H1 (cell line): ENCODE results near the gene SASS6.

Experiments used
- CEBPB ChIP-seq: IDR thresholded peaks from 2 replicates; pipeline ENCODE4 v1.6.1; 2012; ENCODE audit warnings: low read depth, low read length
- CTCF ChIP-seq, 3 experiments: IDR thresholded peaks; 1 replicate in 2 of 3; 2 replicates in 1 of 3; pipeline versions ENCODE4 v1.5.1 to v1.6.1; 2011; ENCODE audit warnings: low read length in 3 of 3, mild to moderate bottlenecking in 3 of 3, inconsistent platforms in 2 of 3, low read depth in 1 of 3, moderate library complexity in 1 of 3; ENCODE audit not compliant: insufficient read depth in 1 of 3; ENCODE audit errors: control extremely low read depth in 1 of 3
- EP300 ChIP-seq, 2 experiments: IDR thresholded peaks; 1 replicate in 1 of 2; 2 replicates in 1 of 2; pipeline ENCODE4 v1.6.1; 2011 to 2012; ENCODE audit warnings: low read depth in 2 of 2, low read length in 2 of 2, mild to moderate bottlenecking in 2 of 2, borderline replicate concordance in 1 of 2, inconsistent platforms in 1 of 2, moderate library complexity in 1 of 2
- JUN ChIP-seq: IDR thresholded peaks from 2 replicates; pipeline ENCODE4 v1.6.1; 2011; ENCODE audit warnings: low read depth, mild to moderate bottlenecking, improper control_type of control experiment, low read length
- MAX ChIP-seq: IDR thresholded peaks from 2 replicates; pipeline ENCODE4 v1.6.1; 2012; ENCODE audit warnings: inconsistent platforms
- NRF1 ChIP-seq: IDR thresholded peaks from 2 replicates; pipeline ENCODE4 v1.6.1; 2011; ENCODE audit warnings: mild to moderate bottlenecking, low read depth, low read length, improper control_type of control experiment
- PHF8 ChIP-seq: fragments of 200-600 bp; sonication (generic); conservative IDR thresholded peaks from 2 replicates; pipeline ENCODE4 v1.7.1; 2012; ENCODE audit warnings: low read depth, mild to moderate bottlenecking, inconsistent platforms, low read length, moderate library complexity
- POLR2A ChIP-seq, 2 experiments: IDR thresholded peaks; 1 replicate in 1 of 2; 2 replicates in 1 of 2; pipeline ENCODE4 v1.6.1; 2011; ENCODE audit warnings: low read depth in 2 of 2, low read length in 2 of 2, mild to moderate bottlenecking in 2 of 2; ENCODE audit errors: control extremely low read depth in 1 of 2
- POLR2AphosphoS5 ChIP-seq: IDR thresholded peaks from 2 replicates; pipeline ENCODE4 v1.6.1; 2011; ENCODE audit warnings: low read depth, low read length
- SIN3A ChIP-seq, 2 experiments: IDR thresholded peaks in 1 of 2; conservative IDR thresholded peaks in 1 of 2; 2 replicates each; pipeline ENCODE4 v1.6.1; 2011 to 2012; ENCODE audit warnings: low read length in 2 of 2, improper control_type of control experiment in 1 of 2, low read depth in 1 of 2, mild to moderate bottlenecking in 1 of 2
- TF ChIP-seq, protein P1 (sequence below): IDR thresholded peaks from 2 replicates; pipeline ENCODE4 v1.6.1; 2012; ENCODE audit warnings: low read length, inconsistent platforms
- TF ChIP-seq, protein P2 (sequence below): IDR thresholded peaks from 2 replicates; pipeline ENCODE4 v1.6.1; 2011; ENCODE audit warnings: low read depth, mild to moderate bottlenecking, low read length; ENCODE audit not compliant: insufficient read depth

DNA sequence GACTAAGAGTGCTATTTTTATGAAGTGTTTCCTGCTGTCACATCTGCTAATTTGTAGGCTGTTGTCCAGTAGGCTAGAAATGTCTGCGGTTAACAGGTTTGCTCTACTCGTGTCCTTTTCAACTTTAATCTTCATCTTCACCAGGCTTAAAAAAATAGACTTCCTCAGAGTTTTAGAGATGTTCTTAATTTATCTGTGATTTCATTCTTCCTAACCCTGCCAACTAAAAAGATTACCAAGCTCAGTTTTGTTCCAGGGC, 66.8 kb downstream of the SASS6 start:
- TF ChIP-seq POLR2A (IDR thresholded peaks at IDR 0.05; ENCODE audit: control extremely low read depth in 1 of 2, low read depth in 2 of 2, low read length in 2 of 2) (no peak), POLR2AphosphoS5 (no peak), MAX (no peak), SIN3A (conservative IDR thresholded peaks at IDR 0.05 in 1 of 2, IDR thresholded peaks at IDR 0.05 in 1 of 2; ENCODE audit: low read depth in 1 of 2, low read length in 2 of 2) (no peak), NRF1 (no peak), EP300 (IDR thresholded peaks at IDR 0.05; ENCODE audit: borderline replicate concordance in 1 of 2, low read depth in 2 of 2, low read length in 2 of 2) (no peak), CTCF (IDR thresholded peaks at IDR 0.05; ENCODE audit: control extremely low read depth in 1 of 3, insufficient read depth in 1 of 3, low read depth in 1 of 3, low read length in 3 of 3) (no peak), PHF8 (no peak), JUN (no peak), CEBPB (no peak)
- TF ChIP-seq, protein P1, sequence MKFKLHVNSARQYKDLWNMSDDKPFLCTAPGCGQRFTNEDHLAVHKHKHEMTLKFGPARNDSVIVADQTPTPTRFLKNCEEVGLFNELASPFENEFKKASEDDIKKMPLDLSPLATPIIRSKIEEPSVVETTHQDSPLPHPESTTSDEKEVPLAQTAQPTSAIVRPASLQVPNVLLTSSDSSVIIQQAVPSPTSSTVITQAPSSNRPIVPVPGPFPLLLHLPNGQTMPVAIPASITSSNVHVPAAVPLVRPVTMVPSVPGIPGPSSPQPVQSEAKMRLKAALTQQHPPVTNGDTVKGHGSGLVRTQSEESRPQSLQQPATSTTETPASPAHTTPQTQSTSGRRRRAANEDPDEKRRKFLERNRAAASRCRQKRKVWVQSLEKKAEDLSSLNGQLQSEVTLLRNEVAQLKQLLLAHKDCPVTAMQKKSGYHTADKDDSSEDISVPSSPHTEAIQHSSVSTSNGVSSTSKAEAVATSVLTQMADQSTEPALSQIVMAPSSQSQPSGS: no peak
- TF ChIP-seq, protein P2, sequence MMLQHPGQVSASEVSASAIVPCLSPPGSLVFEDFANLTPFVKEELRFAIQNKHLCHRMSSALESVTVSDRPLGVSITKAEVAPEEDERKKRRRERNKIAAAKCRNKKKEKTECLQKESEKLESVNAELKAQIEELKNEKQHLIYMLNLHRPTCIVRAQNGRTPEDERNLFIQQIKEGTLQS: no peak
